ENCODE measurements around the gene ABHD12.

DNA sequence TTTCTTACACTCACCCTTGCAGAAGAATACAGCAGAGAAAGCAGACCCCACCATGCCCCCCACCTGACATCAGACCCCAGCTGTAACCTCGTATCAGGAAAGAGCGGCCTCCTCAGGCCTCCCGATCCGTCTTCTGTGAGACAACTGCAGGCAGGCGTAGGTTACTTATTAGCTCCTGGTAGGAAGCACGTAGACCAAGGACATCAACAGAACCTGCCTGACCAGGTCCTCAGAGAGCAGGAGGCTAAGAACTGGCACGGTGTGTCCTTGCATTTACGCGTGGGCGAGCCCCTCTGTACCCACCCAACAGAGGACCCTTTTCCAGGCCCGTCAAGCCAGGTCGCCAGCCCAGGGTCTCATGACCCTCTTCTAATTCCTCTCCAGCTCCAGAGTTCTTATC lies 51.0 kb downstream of the ABHD12 start:
- TF ChIP-seq, protein P1, sequence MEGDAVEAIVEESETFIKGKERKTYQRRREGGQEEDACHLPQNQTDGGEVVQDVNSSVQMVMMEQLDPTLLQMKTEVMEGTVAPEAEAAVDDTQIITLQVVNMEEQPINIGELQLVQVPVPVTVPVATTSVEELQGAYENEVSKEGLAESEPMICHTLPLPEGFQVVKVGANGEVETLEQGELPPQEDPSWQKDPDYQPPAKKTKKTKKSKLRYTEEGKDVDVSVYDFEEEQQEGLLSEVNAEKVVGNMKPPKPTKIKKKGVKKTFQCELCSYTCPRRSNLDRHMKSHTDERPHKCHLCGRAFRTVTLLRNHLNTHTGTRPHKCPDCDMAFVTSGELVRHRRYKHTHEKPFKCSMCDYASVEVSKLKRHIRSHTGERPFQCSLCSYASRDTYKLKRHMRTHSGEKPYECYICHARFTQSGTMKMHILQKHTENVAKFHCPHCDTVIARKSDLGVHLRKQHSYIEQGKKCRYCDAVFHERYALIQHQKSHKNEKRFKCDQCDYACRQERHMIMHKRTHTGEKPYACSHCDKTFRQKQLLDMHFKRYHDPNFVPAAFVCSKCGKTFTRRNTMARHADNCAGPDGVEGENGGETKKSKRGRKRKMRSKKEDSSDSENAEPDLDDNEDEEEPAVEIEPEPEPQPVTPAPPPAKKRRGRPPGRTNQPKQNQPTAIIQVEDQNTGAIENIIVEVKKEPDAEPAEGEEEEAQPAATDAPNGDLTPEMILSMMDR (conservative IDR thresholded peaks at IDR 0.05 in 1 of 2, IDR thresholded peaks at IDR 0.05 in 1 of 2; ENCODE audit: extremely low read depth in 1 of 2, insufficient read depth in 1 of 2, low read depth in 1 of 2, low read length in 2 of 2) = no peak
- TF ChIP-seq EZH2 (IDR thresholded peaks at IDR 0.05; ENCODE audit: borderline replicate concordance, low read length) = no peak

Data from mammary epithelial cell (primary cell).